Measurements from ENCODE around the gene NACC2.
"Not testable (repeated sequence)": the region's sequence is repeated elsewhere in the genome, so short reads cannot be mapped to it uniquely, and the experiment has no call there.

Gene NACC2

DNA sequence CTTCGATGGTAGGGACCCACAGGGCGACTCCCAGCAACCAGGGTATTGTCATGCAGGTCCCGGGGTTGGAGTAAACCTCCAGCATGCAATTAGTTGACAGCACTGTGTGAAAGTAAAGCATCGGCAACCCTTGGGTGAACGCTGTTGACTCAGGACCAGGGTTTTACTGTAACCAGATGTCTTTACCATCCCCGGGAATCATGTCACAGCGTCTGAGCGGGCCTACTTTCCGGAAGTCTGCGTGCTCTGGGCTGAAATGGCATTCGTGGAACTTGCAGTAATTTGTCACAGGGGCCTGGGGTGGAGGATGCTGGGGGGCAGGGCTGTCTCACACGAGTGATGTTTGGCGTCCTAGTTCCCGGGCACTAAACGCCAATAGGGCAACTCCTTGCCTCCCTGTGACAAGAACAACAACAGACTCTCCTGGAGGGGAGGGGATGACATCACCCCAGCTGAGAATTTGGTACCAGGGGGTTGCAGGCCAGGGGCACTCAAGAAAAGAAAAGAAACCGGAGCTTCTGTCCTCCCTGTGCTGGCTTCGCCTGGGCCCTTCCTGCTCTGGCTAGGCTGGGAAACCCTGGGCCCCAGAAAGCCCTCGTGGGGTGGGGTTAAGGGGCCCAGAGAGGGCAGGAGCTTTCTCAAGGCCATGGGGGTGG, 123.8 kb downstream of the NACC2 start:
- no peak for DNase-seq

DNA sequence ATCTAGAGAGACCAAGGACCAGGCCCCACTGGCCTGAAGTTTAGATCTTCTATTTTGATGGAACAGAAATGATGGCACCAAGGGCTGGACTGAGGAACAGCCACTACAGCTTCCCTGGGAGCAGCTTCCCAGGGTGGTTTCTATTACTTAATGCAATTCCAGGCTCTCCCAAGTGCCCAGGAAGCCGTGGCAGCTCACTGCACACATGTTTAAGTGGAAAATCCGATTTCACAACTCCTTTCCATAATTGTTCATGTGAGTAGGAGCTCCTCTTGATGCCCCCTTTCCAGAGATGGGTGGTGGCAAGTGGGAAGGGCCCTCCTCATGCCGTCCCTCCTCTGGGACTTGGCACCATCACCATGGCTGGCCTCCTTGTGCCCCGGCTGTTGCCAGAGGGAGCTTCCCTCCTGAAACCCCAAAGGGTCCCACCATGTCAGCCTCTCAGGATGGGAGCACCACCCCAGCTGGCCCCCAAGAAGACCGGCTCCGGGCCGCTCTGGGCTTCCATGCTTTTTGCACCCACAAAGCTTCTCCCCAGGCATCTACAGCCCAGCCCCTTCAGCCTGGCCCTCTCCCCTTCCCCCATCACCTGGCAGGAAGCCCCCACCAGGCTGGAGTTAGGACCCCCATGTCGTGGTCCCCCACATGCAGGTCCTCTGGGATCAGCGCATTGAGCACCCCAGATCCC, 124.8 kb downstream of the NACC2 start:
- no peak for DNase-seq

DNA sequence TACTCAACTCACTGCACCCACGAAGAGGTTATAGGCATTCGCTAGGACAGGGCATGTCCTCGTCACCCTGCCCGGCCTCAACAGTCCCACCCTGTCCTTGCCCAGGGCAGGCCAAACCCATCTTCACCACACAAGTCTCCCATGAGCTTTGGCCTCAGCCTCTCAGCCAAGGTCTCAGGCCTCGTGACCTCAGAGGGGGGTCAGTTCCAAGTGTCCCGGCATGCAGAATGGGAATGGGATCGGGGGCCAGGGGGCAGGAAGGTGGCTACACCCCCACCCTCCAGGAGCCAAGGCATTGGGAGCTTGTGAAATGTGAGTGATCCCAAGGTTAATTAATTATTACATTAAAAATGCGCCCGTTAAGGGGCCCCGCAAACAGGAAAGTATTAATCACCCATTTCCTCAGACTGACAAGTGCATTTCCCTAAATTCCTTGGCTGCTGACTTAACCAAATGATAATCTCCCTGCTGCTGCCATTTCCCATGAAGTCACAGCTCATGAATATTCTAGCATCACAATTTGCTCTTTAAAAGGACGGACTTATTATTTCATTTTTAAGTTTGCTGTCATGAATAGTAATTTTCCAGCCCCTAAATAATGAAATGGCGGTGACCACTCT, 125.9 kb downstream of the NACC2 start:
- DNase-seq: no peak

GRCh38 chr9:135968601-135969000, 126.5 kb downstream of the NACC2 start:
- no peak for DNase-seq

- DNase-seq: no peak
Measured at GRCh38 chr9:135968083-135968476, 127.0 kb downstream of the NACC2 start.

DNA sequence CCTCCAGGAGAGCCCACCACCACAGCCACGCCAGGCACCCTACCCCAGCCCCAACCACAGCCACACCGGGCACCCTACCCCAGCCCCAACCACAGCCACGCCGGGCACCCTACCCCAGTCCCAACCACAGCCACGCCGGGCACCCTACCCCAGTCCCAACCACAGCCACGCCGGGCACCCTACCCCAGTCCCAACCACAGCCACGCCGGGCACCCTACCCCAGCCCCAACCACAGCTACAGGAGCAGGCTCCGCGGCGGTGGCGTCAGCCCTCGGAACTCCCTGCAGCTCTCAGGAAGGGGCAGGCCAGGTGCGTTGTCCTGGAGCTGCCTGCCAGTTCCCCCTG, 128.2 kb downstream of the NACC2 start:
- not testable (repeated sequence) for DNase-seq

- no peak for DNase-seq
Measured at GRCh38 chr9:135965124-135965756, 129.8 kb downstream of the NACC2 start.

GRCh38 chr9:135963938-135964337, 131.2 kb downstream of the NACC2 start:
- no peak for DNase-seq

DNA sequence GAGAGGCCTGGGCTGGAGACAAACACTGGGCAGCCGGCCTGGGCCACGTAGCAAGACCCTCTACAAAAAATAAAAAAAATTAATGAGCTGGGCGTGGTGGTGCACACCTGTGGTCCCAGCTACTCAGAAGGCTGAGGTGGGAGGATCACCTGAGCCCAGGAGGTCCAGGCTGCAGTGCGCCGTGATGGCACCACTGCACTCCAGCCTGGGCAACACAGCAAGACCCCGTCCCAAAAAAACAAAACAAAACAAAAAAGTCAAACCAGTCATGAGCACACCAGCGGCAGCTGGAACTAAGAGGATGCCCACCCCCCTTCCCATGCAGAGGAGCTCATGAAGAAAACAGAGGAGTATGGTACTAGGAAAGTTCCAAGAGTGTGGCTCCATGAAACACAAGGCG, 131.8 kb downstream of the NACC2 start:
- DNase-seq: no peak

DNA sequence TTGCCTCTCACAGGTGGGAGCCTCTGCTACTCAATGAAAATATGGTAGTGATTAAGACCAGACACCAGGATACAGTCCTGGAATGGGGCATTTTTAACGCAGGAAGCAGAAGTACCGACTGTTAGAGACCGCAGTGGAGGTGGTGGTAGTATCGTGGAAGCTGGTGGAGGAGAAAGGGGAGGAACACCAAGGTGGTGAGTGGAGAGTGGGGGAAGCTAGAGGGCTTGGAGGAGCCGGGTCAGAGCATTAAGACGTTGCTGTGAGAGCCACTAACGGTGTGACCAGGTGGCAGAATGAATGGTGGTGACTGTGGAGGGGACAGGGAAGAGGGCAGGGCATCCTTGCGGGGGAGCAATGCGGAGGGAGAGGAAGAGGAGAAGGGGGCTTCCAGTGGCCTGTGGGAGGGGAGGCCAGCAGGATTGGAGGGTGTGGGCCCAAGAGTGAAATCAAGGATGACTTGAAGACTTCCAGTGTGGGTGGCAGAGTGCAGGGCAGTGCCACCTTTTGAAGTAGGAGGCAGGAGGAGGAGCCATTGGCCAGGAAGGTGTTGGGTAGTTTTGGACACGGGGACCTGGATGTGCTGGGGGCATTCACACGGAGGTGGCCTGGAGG, 132.3 kb downstream of the NACC2 start:
- no peak for DNase-seq

DNA sequence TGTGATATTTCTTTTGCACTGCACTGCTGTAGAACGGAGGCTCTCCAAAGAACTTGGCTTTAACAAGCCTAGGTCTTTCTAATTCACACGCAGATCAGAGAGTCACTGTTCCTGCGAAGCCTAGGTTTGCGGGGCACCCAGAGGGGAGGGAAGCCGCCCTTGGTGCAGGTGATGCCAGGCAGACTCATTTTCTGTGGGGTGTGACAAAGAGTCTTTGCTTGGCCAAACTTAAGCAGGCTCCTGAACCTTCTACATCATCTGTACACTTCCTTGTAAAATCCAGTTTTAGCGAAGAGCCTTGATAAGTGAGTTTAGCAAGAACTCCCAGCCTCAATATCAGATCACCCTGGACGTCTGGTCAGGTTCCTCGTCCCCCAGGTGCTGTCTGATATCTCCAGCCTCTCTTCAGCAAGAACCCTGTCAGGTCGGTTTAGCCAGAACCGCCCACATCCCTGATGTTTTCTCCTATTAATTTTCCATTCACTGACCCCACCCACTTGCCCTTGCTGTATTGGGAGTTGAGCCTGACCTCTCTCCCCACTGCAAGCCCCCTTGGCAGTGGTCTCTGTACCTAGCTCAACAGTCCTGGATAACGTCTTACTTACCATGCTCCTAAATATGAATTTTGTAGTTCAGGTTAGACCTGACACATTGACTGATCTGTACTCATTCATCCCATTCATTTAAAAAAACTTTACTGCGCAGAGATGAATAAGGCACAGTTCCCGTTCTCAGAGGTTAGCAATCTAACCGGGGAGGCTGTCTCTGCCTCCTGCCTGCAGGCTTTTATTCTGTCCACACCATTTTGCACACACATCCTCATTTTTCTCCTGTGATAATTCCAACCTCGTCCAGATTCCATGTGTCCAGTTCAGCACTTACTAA, 133.0 kb downstream of the NACC2 start:
- no peak for DNase-seq

- DNase-seq: peak; percentile 64 to 83
Measured at GRCh38 chr9:135961277-135961715, 133.8 kb downstream of the NACC2 start, which contains the start of gene UBAC1. Gene UBAC1 (minus strand): TSS chr9:135961373. CDS start chr9:135961162, 211 bp downstream.

GRCh38 chr9:135960411-135961276, 134.4 kb downstream of the NACC2 start:
- no peak for DNase-seq

GRCh38 chr9:135959814-135960213, 135.3 kb downstream of the NACC2 start:
- DNase-seq: no peak

DNA sequence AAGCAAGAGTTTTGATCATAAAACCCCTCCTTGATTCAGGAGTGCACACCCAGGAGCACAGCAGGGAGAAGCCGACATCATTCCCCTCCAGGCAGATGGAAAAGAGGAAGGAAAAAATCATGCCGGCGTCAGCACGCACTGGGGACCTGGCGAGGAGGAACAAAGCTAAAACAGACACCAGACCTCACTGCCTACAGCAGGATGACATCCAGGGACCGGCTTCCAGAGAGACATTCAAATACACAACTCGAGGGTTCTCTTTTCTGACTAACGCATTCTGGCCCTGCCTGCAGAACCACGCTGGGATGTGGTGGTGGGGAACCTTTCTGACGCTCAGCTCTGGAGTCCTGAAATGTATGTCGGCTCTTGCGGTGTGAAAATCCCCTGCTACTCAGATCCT, 136.6 kb downstream of the NACC2 start:
- DNase-seq: no peak

DNA sequence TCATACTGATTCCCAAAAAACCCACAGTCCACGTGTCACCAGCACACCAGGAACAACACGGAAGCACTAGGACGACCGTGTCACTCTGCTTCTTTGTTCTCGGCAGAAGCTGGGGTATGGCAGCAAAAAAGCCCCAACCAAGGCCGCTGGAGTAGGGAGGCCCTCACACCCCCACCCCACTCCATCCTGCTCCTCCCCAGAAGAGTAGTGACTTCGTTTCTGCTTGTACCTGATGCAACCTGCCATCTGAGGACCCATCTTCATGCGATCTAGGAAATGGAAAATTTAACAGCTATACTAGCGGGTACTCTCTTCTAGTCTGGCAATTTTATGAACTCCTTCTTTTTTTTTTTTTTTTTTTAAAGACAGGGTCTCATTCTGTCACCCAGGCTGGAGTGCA, 137.7 kb downstream of the NACC2 start:
- no peak for DNase-seq

GRCh38 chr9:135956802-135957174, 138.3 kb downstream of the NACC2 start:
- DNase-seq: no peak

Measured in NCI-H187 (cell line).